ENCODE data around the gene VASH1.
A peak's percentile ranks its signal among the peaks of the same experiment; 100 is the strongest.

Gene VASH1

DNA sequence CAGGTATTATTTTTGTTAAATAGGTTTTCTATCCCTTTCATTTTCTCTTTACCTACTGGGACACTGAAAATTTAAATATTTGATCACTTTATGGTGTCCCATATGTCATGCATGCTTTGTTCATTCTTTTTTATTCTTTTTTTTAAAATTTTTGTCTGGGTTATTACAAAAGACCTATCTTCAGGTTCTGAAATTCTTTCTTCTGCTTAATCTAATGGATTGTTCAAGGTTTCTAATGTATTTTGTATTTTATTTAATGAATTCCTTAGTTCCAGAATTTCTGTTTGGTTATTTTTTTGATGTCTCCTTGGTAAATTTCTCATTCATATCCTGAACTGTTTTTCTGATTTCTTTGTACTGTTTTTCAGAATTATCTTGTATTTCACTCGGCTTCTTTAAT is 20.2 kb upstream of the VASH1 start:
- peaks cover 0 to 13% (median 3%) of the 10 kb centered on the region in 4 experiments for H3K4me1 ChIP-seq (ENCODE audit: control extremely low read depth in 1 of 4, control insufficient read depth in 4 of 4, insufficient read depth in 4 of 4, low read length in 3 of 4)
- no peak overlapping the region for H3K27ac ChIP-seq (ENCODE audit: insufficient read depth in 1 of 2, low read depth in 1 of 2, low read length in 2 of 2, poor library complexity in 1 of 2, severe bottlenecking in 2 of 2)
- ChIA-PET CTCF (no interaction called here), POLR2A (no interaction called here)
- no CpG with 5 or more reads among the region's 1 CpG for WGBS (ENCODE audit: insufficient coverage)
- H3K9me3 ChIP-seq (ENCODE audit: control extremely low read depth in 1 of 5, control insufficient read depth in 4 of 5, insufficient read depth in 2 of 5, low read depth in 1 of 5, low read length in 4 of 5): peaks cover 0 to 13% (median 2%) of the 10 kb centered on the region in 5 experiments
- H3K36me3 ChIP-seq (ENCODE audit: control insufficient read depth in 4 of 4, insufficient read depth in 4 of 4, low read length in 3 of 4): no peaks in the 10 kb centered on the region
- no peak for DNase-seq
- H3K27me3 ChIP-seq (replicated peaks in 2 of 5; ENCODE audit: control insufficient read depth in 4 of 5, insufficient read depth in 5 of 5, low read length in 4 of 5): no peaks in the 10 kb centered on the region
- H3K4me3 ChIP-seq (ENCODE audit: control insufficient read depth in 1 of 7, extremely low read depth in 1 of 7, insufficient read depth in 4 of 7, low read depth in 2 of 7, low read length in 6 of 7): no peak overlapping the region

DNA sequence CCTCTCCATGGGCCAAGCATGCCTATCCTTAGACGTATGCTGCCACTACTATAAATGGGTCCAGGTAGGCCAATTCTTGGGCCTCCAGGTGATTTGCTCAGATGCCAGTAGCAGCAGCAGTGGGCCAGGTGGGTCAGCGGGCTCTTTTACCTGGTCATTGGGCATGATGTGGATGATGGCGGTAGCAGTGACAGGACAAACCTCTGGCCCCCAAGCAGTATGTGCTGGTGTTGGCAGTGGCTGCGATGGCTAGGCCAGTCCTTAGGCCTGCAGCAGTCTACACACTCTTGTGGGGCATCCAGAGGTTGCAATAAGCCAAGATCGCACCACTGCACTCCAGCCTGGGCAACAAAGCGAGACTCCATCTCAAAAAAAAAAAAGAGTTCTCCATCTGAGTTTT is 19.1 kb upstream of the VASH1 start:
- WGBS (ENCODE audit: insufficient coverage): 100% methylated on average over 4 of the region's 6 CpGs
- Histone ChIP-seq H3K9me3 (ENCODE audit: control extremely low read depth in 1 of 5, control insufficient read depth in 4 of 5, insufficient read depth in 2 of 5, low read depth in 1 of 5, low read length in 4 of 5) (peaks cover 0 to 13% (median 2%) of the 10 kb centered on the region in 5 experiments), H3K27me3 (replicated peaks in 2 of 5; ENCODE audit: control insufficient read depth in 4 of 5, insufficient read depth in 5 of 5, low read length in 4 of 5) (no peaks in the 10 kb centered on the region), H3K36me3 (ENCODE audit: control insufficient read depth in 4 of 4, insufficient read depth in 4 of 4, low read length in 3 of 4) (no peaks in the 10 kb centered on the region), H3K4me3 (ENCODE audit: control insufficient read depth in 1 of 7, extremely low read depth in 1 of 7, insufficient read depth in 4 of 7, low read depth in 2 of 7, low read length in 6 of 7) (no peak overlapping the region), H3K4me1 (ENCODE audit: control extremely low read depth in 1 of 4, control insufficient read depth in 4 of 4, insufficient read depth in 4 of 4, low read length in 3 of 4) (peaks cover 0 to 13% (median 3%) of the 10 kb centered on the region in 4 experiments), H3K27ac (ENCODE audit: insufficient read depth in 1 of 2, low read depth in 1 of 2, low read length in 2 of 2, poor library complexity in 1 of 2, severe bottlenecking in 2 of 2) (no peak overlapping the region)
- ChIA-PET POLR2A (no interaction called here), CTCF (no interaction called here)
- no peak for DNase-seq

DNA sequence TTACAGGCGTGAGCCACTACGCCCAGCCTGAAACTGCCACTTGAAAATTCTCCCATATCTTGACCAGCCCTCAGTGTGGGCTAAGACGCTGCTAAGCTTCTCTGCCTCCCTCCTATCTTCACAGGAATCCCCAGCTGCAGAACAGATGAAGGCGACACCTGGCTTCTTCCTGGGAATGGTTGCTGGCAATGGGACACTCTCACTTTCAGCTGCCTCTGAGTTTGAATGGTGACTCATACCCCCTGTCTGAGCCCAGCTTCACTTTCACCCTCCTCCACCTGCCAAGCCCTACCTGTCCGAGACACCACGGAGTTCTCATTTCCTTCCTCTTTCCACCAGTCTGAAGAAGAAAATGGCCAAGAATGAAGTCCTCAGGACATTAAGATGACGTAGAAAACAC is 18.3 kb upstream of the VASH1 start:
- DNase-seq: peak; percentile 36 to 85 (median 77)
- H3K27me3 ChIP-seq (replicated peaks in 2 of 5; ENCODE audit: control insufficient read depth in 4 of 5, insufficient read depth in 5 of 5, low read length in 4 of 5): no peaks in the 10 kb centered on the region
- peaks cover 0 to 13% (median 2%) of the 10 kb centered on the region in 5 experiments for H3K9me3 ChIP-seq (ENCODE audit: control extremely low read depth in 1 of 5, control insufficient read depth in 4 of 5, insufficient read depth in 2 of 5, low read depth in 1 of 5, low read length in 4 of 5)
- no peak overlapping the region for H3K27ac ChIP-seq (ENCODE audit: insufficient read depth in 1 of 2, low read depth in 1 of 2, low read length in 2 of 2, poor library complexity in 1 of 2, severe bottlenecking in 2 of 2)
- H3K4me3 ChIP-seq (ENCODE audit: control insufficient read depth in 1 of 7, extremely low read depth in 1 of 7, insufficient read depth in 4 of 7, low read depth in 2 of 7, low read length in 6 of 7): no peak overlapping the region
- ChIA-PET POLR2A (no interaction called here), CTCF (interaction anchor here (1.1 to 1.7 kb wide), 3 partner anchors 26 to 42 kb away, joined by 3 to 10 read pairs (median 3); no protein-coding TSS in a partner anchor)
- peaks cover 0 to 13% (median 3%) of the 10 kb centered on the region in 4 experiments for H3K4me1 ChIP-seq (ENCODE audit: control extremely low read depth in 1 of 4, control insufficient read depth in 4 of 4, insufficient read depth in 4 of 4, low read length in 3 of 4)
- H3K36me3 ChIP-seq (ENCODE audit: control insufficient read depth in 4 of 4, insufficient read depth in 4 of 4, low read length in 3 of 4): no peaks in the 10 kb centered on the region
- WGBS (ENCODE audit: insufficient coverage): 54% methylated on average over 7 of the region's 7 CpGs

DNA sequence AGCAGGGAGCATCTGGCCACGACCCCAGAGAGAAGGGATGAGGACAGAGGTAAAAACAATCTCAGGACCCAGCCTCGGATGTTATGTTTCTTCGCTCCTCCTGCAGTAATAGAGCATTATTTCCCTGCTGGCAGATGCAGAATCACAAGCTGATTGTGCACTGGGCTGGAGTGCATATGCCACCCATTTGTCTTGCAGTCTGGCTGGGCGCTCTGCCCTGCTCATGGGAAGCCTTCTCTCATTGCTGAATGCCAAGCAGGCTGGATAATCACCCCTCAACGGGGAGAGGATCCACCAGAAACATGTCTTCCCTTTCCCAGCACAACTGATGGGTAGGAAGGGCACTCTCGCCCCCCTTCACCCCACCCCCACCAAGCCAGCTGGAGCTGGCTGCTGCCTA is 8.5 kb upstream of the VASH1 start:
- CTCF ChIA-PET: interaction anchor here (3.5 kb wide), 1 partner anchor 32 kb away, joined by 14 read pairs; no protein-coding TSS in a partner anchor
- no peak overlapping the region for H3K27ac ChIP-seq (ENCODE audit: insufficient read depth in 1 of 2, low read depth in 1 of 2, low read length in 2 of 2, poor library complexity in 1 of 2, severe bottlenecking in 2 of 2)

DNA sequence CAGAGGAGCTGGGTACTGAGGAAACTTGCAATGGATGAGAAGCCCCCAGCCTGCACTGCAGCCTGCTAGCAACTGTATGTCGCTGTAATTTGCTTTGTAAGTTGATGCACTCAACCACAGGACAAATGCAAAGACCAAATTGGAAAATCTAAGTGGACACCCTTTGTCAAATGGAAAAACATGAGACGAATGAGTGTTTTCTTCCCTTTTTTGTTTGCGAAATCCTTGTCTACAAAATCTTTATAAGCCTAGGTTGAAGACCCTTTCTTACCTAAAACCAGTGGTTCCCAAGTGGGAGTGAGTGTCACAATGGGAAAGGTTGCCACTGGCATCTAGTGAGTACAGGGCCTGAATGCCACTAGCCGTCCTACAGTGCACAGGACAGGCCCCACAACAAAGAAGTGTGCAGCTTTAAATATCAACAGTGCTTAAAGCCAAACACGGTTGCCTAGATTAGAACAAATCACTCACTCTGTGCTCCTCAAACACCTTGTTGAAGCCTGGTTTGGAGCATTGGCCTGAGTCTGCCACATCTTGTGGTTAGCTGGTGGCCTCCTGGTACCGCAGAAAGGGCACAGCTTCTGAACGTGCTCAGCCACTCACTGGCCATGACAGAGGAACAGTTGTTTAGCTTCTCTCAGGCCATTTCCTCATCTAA is 7.6 kb upstream of the VASH1 start:
- DNase-seq: no peak
- ChIA-PET CTCF (interaction anchor here (0.6 to 3.5 kb wide), 3 partner anchors 9 to 34 kb away, joined by 3 to 14 read pairs (median 3); no protein-coding TSS in a partner anchor), POLR2A (no interaction called here)
- Histone ChIP-seq H3K27me3 (replicated peaks in 2 of 5; ENCODE audit: control insufficient read depth in 4 of 5, insufficient read depth in 5 of 5, low read length in 4 of 5) (no peaks in the 10 kb centered on the region), H3K4me3 (ENCODE audit: control insufficient read depth in 1 of 7, extremely low read depth in 1 of 7, insufficient read depth in 4 of 7, low read depth in 2 of 7, low read length in 6 of 7) (no peak overlapping the region), H3K9me3 (ENCODE audit: control extremely low read depth in 1 of 5, control insufficient read depth in 4 of 5, insufficient read depth in 2 of 5, low read depth in 1 of 5, low read length in 4 of 5) (no peaks in the 10 kb centered on the region), H3K4me1 (ENCODE audit: control extremely low read depth in 1 of 4, control insufficient read depth in 4 of 4, insufficient read depth in 4 of 4, low read length in 3 of 4) (no peaks in the 10 kb centered on the region), H3K36me3 (ENCODE audit: control insufficient read depth in 4 of 4, insufficient read depth in 4 of 4, low read length in 3 of 4) (no peaks in the 10 kb centered on the region), H3K27ac (ENCODE audit: insufficient read depth in 1 of 2, low read depth in 1 of 2, low read length in 2 of 2, poor library complexity in 1 of 2, severe bottlenecking in 2 of 2) (no peak overlapping the region)
- 85% methylated on average over 7 of the region's 7 CpGs for WGBS (ENCODE audit: insufficient coverage)

More for the DNA sequence above, 8.5 kb upstream of the VASH1 start:
- no peaks in the 10 kb centered on the region for H3K4me1 ChIP-seq (ENCODE audit: control extremely low read depth in 1 of 4, control insufficient read depth in 4 of 4, insufficient read depth in 4 of 4, low read length in 3 of 4)
- WGBS (ENCODE audit: insufficient coverage): 60% methylated on average over 5 of the region's 6 CpGs
- H3K4me3 ChIP-seq (ENCODE audit: control insufficient read depth in 1 of 7, extremely low read depth in 1 of 7, insufficient read depth in 4 of 7, low read depth in 2 of 7, low read length in 6 of 7): no peak overlapping the region
- H3K9me3 ChIP-seq (ENCODE audit: control extremely low read depth in 1 of 5, control insufficient read depth in 4 of 5, insufficient read depth in 2 of 5, low read depth in 1 of 5, low read length in 4 of 5): no peaks in the 10 kb centered on the region
- no peaks in the 10 kb centered on the region for H3K36me3 ChIP-seq (ENCODE audit: control insufficient read depth in 4 of 4, insufficient read depth in 4 of 4, low read length in 3 of 4)
- no peaks in the 10 kb centered on the region for H3K27me3 ChIP-seq (replicated peaks in 2 of 5; ENCODE audit: control insufficient read depth in 4 of 5, insufficient read depth in 5 of 5, low read length in 4 of 5)
- DNase-seq: no peak
- POLR2A ChIA-PET: no interaction called here

DNA sequence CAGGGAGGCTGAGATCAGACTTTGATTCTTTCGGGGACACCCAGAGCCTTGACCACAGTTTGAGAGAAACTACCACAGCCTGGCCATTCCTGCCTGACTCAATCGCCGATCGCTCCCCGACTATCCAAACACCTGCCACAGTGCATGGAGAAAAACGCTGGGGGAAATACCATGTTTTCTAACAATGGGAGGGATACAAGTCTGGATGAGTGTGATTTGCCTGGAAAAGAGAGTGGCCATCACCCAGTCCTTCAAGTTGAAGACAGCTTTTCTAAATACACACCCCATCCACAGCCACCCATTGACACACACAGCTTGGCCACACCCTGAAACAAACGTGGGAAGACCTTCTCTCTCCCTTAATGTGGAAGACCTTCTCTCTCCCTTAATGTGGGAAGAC is 6.7 kb upstream of the VASH1 start:
- ChIA-PET CTCF (interaction anchor here (0.9 to 3.5 kb wide), 3 partner anchors 14 to 44 kb away, joined by 3 to 14 read pairs (median 5); no protein-coding TSS in a partner anchor), POLR2A (no interaction called here)
- no peaks in the 10 kb centered on the region for H3K27me3 ChIP-seq (replicated peaks in 2 of 5; ENCODE audit: control insufficient read depth in 4 of 5, insufficient read depth in 5 of 5, low read length in 4 of 5)
- H3K4me1 ChIP-seq (ENCODE audit: control extremely low read depth in 1 of 4, control insufficient read depth in 4 of 4, insufficient read depth in 4 of 4, low read length in 3 of 4): no peaks in the 10 kb centered on the region
- no peak overlapping the region for H3K4me3 ChIP-seq (ENCODE audit: control insufficient read depth in 1 of 7, extremely low read depth in 1 of 7, insufficient read depth in 4 of 7, low read depth in 2 of 7, low read length in 6 of 7)
- no peak for DNase-seq
- no peaks in the 10 kb centered on the region for H3K36me3 ChIP-seq (ENCODE audit: control insufficient read depth in 4 of 4, insufficient read depth in 4 of 4, low read length in 3 of 4)
- H3K9me3 ChIP-seq (ENCODE audit: control extremely low read depth in 1 of 5, control insufficient read depth in 4 of 5, insufficient read depth in 2 of 5, low read depth in 1 of 5, low read length in 4 of 5): no peaks in the 10 kb centered on the region
- no peak overlapping the region for H3K27ac ChIP-seq (ENCODE audit: insufficient read depth in 1 of 2, low read depth in 1 of 2, low read length in 2 of 2, poor library complexity in 1 of 2, severe bottlenecking in 2 of 2)
- 89% methylated on average over 6 of the region's 7 CpGs for WGBS (ENCODE audit: insufficient coverage)

DNA sequence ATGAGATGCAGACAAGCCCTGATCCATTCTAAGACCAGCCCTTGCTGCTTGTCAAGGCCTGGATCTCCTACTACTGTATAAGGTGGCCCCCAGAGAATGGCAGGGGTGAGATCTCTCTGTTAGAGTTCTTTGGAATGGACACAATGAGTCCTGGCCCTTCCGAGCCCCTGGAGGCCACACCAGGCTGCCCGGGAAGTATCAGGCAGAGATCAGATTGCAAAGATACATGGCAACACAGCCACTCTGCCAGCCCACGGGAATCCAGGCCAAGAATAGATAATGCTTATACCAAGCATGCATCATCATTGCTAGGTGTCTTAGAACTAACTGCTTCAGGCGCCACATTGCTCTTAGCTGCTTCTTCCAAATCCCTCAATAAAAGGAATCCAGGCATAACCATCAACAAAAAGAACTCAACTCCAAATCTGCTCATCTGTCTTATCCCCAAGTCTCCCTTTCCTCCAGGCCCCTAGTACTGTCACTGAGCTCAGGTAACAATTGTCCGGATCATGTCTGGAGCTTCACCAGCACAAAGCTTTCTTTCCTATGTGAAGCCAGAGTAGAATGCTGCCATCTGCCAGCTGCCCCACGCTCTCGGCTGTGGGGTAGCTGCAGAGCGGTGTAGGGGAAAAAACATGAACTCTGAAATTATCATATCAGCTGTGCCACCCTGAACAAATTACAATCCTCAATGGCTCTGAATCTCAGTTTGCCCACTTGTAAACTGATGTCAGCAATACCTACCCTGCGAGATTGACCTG is 5.5 kb upstream of the VASH1 start:
- POLR2A ChIA-PET: no interaction called here
- Histone ChIP-seq H3K9me3 (ENCODE audit: control extremely low read depth in 1 of 5, control insufficient read depth in 4 of 5, insufficient read depth in 2 of 5, low read depth in 1 of 5, low read length in 4 of 5) (no peaks in the 10 kb centered on the region), H3K4me3 (ENCODE audit: control insufficient read depth in 1 of 7, extremely low read depth in 1 of 7, insufficient read depth in 4 of 7, low read depth in 2 of 7, low read length in 6 of 7) (no peak overlapping the region), H3K36me3 (ENCODE audit: control insufficient read depth in 4 of 4, insufficient read depth in 4 of 4, low read length in 3 of 4) (no peaks in the 10 kb centered on the region), H3K27ac (ENCODE audit: insufficient read depth in 1 of 2, low read depth in 1 of 2, low read length in 2 of 2, poor library complexity in 1 of 2, severe bottlenecking in 2 of 2) (no peak overlapping the region), H3K4me1 (ENCODE audit: control extremely low read depth in 1 of 4, control insufficient read depth in 4 of 4, insufficient read depth in 4 of 4, low read length in 3 of 4) (peaks cover 0 to 2% (median under 1%) of the 10 kb centered on the region in 4 experiments), H3K27me3 (replicated peaks in 2 of 5; ENCODE audit: control insufficient read depth in 4 of 5, insufficient read depth in 5 of 5, low read length in 4 of 5) (peaks cover 0 to 5% (median 1%) of the 10 kb centered on the region in 5 experiments)
- 85% methylated on average over 8 of the region's 9 CpGs for WGBS (ENCODE audit: insufficient coverage)
- CTCF ChIA-PET: interaction anchor here (1.2 to 3.5 kb wide), 5 partner anchors 25 to 46 kb away, joined by 3 to 14 read pairs (median 4); no protein-coding TSS in a partner anchor
- no peak for DNase-seq

Measured in common myeloid progenitor, CD34-positive (primary cell).